Nephron progenitor cell (in vitro differentiated cells): Measurements from ENCODE around the gene MRPL4.

Experiments used
- DNase-seq: peaks from one replicate; pipeline ENCODE4 v3.0.0; 2021
- H3K27ac Mint-ChIP-seq: 2 replicates; pipeline ENCODE4 v1.8.0; 2021; ENCODE audit warnings: mild to moderate bottlenecking, moderate library complexity, mixed read lengths
- H3K27me3 Mint-ChIP-seq: 2 replicates; pipeline ENCODE4 v1.8.0; 2021; ENCODE audit warnings: mild to moderate bottlenecking, low read depth, mixed read lengths; ENCODE audit not compliant: poor library complexity
- H3K36me3 Mint-ChIP-seq: 2 replicates; pipeline ENCODE4 v1.8.0; 2021; ENCODE audit warnings: low read depth, mixed read lengths
- H3K4me1 Mint-ChIP-seq: 2 replicates; pipeline ENCODE4 v1.8.0; 2021; ENCODE audit warnings: mixed read lengths
- H3K4me3 Mint-ChIP-seq: 2 replicates; pipeline ENCODE4 v1.8.0; 2021; ENCODE audit warnings: mild to moderate bottlenecking, moderate library complexity, mixed read lengths
- H3K9me3 Mint-ChIP-seq: 2 replicates; pipeline ENCODE4 v1.8.0; 2021; ENCODE audit warnings: mild to moderate bottlenecking, moderate library complexity, mixed read lengths
- TF ChIP-seq, protein P1 (sequence below): fragments of 200-600 bp; sonication (generic); IDR thresholded peaks from 2 replicates; pipeline ENCODE4 v1.5.0; 2021; ENCODE audit warnings: antibody characterized with exemption

Gene MRPL4

GRCh38 chr19:10251792-10252694 is at the start of gene MRPL4:
TSS of gene MRPL4 (plus strand) at chr19:10252214. CDS start at chr19:10252254, 40 bp downstream.
- peak within 1 kb of the TSS; percentile 98 for H3K4me3 Mint-ChIP-seq
- H3K4me1 Mint-ChIP-seq, result peaks cover 22% of the 10 kb centered on the region
- peaks cover 26% of the 10 kb centered on the region for H3K36me3 Mint-ChIP-seq
- DNase-seq, result peak; percentile 95
- peaks cover 4% of the 10 kb centered on the region for H3K27me3 Mint-ChIP-seq
- no peaks in the 10 kb centered on the region for H3K9me3 Mint-ChIP-seq
- TF ChIP-seq, protein P1, sequence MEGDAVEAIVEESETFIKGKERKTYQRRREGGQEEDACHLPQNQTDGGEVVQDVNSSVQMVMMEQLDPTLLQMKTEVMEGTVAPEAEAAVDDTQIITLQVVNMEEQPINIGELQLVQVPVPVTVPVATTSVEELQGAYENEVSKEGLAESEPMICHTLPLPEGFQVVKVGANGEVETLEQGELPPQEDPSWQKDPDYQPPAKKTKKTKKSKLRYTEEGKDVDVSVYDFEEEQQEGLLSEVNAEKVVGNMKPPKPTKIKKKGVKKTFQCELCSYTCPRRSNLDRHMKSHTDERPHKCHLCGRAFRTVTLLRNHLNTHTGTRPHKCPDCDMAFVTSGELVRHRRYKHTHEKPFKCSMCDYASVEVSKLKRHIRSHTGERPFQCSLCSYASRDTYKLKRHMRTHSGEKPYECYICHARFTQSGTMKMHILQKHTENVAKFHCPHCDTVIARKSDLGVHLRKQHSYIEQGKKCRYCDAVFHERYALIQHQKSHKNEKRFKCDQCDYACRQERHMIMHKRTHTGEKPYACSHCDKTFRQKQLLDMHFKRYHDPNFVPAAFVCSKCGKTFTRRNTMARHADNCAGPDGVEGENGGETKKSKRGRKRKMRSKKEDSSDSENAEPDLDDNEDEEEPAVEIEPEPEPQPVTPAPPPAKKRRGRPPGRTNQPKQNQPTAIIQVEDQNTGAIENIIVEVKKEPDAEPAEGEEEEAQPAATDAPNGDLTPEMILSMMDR, result no peak
- peak within 1 kb of the TSS; percentile 99 for H3K27ac Mint-ChIP-seq

GRCh38 chr19:10203686-10204085 is 48.3 kb upstream of the MRPL4 start:
- peaks cover 3% of the 10 kb centered on the region for H3K27me3 Mint-ChIP-seq
- no peak overlapping the region for H3K4me3 Mint-ChIP-seq
- peaks cover 9% of the 10 kb centered on the region for H3K4me1 Mint-ChIP-seq
- TF ChIP-seq, protein P1, result no peak
- peaks cover 4% of the 10 kb centered on the region for H3K9me3 Mint-ChIP-seq
- DNase-seq, result no peak
- H3K36me3 Mint-ChIP-seq, result no peaks in the 10 kb centered on the region
- no peak overlapping the region for H3K27ac Mint-ChIP-seq

DNA sequence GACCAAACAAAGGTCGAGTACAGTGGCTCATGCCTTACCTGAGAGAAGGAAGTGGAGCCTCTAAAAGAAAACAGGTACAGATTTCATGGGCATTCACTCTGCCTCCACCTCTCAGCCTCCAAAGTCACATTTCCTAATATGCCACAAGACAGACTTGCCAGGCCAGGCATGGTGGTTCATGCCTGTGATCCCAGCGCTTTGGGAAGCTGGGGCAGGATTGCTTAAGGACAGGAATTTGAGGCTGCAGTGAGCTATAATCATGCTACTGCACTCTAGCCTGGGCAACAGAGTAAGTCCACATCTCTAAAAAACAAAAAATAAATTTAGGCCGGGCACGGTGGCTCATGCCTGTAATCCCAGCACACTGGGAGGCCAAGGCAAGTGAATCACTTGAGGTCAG is 46.4 kb upstream of the MRPL4 start:
- H3K27me3 Mint-ChIP-seq, result peaks cover 3% of the 10 kb centered on the region
- H3K36me3 Mint-ChIP-seq, result no peaks in the 10 kb centered on the region
- H3K4me1 Mint-ChIP-seq, result peaks cover 5% of the 10 kb centered on the region
- TF ChIP-seq, protein P1, result no peak
- H3K4me3 Mint-ChIP-seq, result no peak overlapping the region
- DNase-seq, result no peak
- H3K9me3 Mint-ChIP-seq, result peaks cover 4% of the 10 kb centered on the region
- H3K27ac Mint-ChIP-seq, result no peak overlapping the region

GRCh38 chr19:10206226-10206885 is 45.7 kb upstream of the MRPL4 start:
- peaks cover 4% of the 10 kb centered on the region for H3K9me3 Mint-ChIP-seq

GRCh38 chr19:10207026-10207425 is 45.0 kb upstream of the MRPL4 start:
- no peak overlapping the region for H3K4me3 Mint-ChIP-seq
- peaks cover 4% of the 10 kb centered on the region for H3K9me3 Mint-ChIP-seq
- no peaks in the 10 kb centered on the region for H3K36me3 Mint-ChIP-seq
- TF ChIP-seq, protein P1, result no peak
- DNase-seq, result no peak
- H3K4me1 Mint-ChIP-seq, result peaks cover 5% of the 10 kb centered on the region
- peak overlapping the region; percentile 79 for H3K27ac Mint-ChIP-seq
- peaks cover 3% of the 10 kb centered on the region for H3K27me3 Mint-ChIP-seq

More at GRCh38 chr19:10206226-10206885, 45.7 kb upstream of the MRPL4 start:
- Mint-ChIP-seq H3K4me1 (peaks cover 5% of the 10 kb centered on the region), H3K4me3 (no peak overlapping the region), H3K27me3 (peaks cover 3% of the 10 kb centered on the region), H3K27ac (peak overlapping the region; percentile 79), H3K36me3 (no peaks in the 10 kb centered on the region)
- TF ChIP-seq, protein P1, result no peak
- DNase-seq, result no peak
